Body of pancreas (tissue), 4 donors: ENCODE results near the gene MUC12.

Experiments used
- CTCF ChIP-seq, 7 experiments: fragments of 450-650 bp in 4 of 7; fragments of 200-600 bp in 3 of 7; sonication (generic) in 3 of 7; IDR thresholded peaks; one replicate each; pipeline ENCODE4 v1.5.1; 2016 to 2019; ENCODE audit warnings: antibody characterized with exemption in 7 of 7
- POLR2A ChIP-seq, 3 donors: fragments of 450-650 bp; IDR thresholded peaks; one replicate each; pipeline ENCODE4 v1.6.1; 2016; ENCODE audit warnings: antibody characterized with exemption in 3 of 3, mild to moderate bottlenecking in 2 of 3

- TF ChIP-seq CTCF (IDR thresholded peaks at IDR 0.05) (no peak), POLR2A (IDR thresholded peaks at IDR 0.05) (no peak)
These were observed 25.2 kb upstream of the MUC12 start for GRCh38 chr7:100944138-100944537.
